KMS-11 (cell line): ENCODE measurements around the gene AGPS.

Experiments
- H2AFZ ChIP-seq: fragments of 200-600 bp; sonication (generic); 2 replicates; pipeline ENCODE4 v1.6.1; 2016; ENCODE audit warnings: antibody characterized with exemption, mixed run types, low read depth
- H3K27ac ChIP-seq: fragments of 200-600 bp; sonication (generic); 2 replicates; pipeline ENCODE4 v1.6.1; 2016; ENCODE audit warnings: mild to moderate bottlenecking, mixed run types
- H3K27me3 ChIP-seq: fragments of 200-600 bp; sonication (generic); 2 replicates; pipeline ENCODE4 v1.6.1; 2017; ENCODE audit warnings: mild to moderate bottlenecking, low read depth, mixed run types, moderate library complexity; ENCODE audit not compliant: insufficient read depth
- H3K36me3 ChIP-seq: fragments of 200-600 bp; sonication (generic); 2 replicates; pipeline ENCODE4 v1.6.1; 2017; ENCODE audit warnings: mild to moderate bottlenecking, mixed run types; ENCODE audit not compliant: insufficient read depth
- H3K4me1 ChIP-seq: fragments of 200-600 bp; sonication (generic); 2 replicates; pipeline ENCODE4 v1.6.1; 2016; ENCODE audit warnings: mild to moderate bottlenecking, low read depth, mixed run types; ENCODE audit not compliant: poor library complexity, severe bottlenecking
- H3K4me2 ChIP-seq: fragments of 200-600 bp; sonication (generic); 2 replicates; pipeline ENCODE4 v1.7.0; 2016; ENCODE audit warnings: mild to moderate bottlenecking, mixed run types
- H3K4me3 ChIP-seq: fragments of 200-600 bp; sonication (generic); IDR thresholded peaks from 2 replicates; pipeline ENCODE4 v1.6.1; 2017; ENCODE audit warnings: low read depth, low read length, mixed read lengths; ENCODE audit not compliant: insufficient read depth
- H3K79me2 ChIP-seq: fragments of 200-600 bp; sonication (generic); 2 replicates; pipeline ENCODE4 v1.6.1; 2016; ENCODE audit warnings: low read depth, mixed run types; ENCODE audit not compliant: insufficient read depth
- H3K9ac ChIP-seq: fragments of 200-600 bp; sonication (generic); 2 replicates; pipeline ENCODE4 v1.6.1; 2016; ENCODE audit warnings: mild to moderate bottlenecking, mixed run types
- H4K20me1 ChIP-seq: fragments of 200-600 bp; sonication (generic); 2 replicates; pipeline ENCODE4 v1.6.1; 2016; ENCODE audit warnings: mild to moderate bottlenecking, mixed run types; ENCODE audit not compliant: insufficient read depth
- TF ChIP-seq, protein P1 (sequence below): fragments of 200-600 bp; sonication (generic); conservative IDR thresholded peaks from 2 replicates; pipeline ENCODE4 v1.6.1; 2017; ENCODE audit warnings: low read depth, mild to moderate bottlenecking, antibody characterized with exemption, low read length, moderate library complexity, mixed read lengths

AGPS gene

DNA sequence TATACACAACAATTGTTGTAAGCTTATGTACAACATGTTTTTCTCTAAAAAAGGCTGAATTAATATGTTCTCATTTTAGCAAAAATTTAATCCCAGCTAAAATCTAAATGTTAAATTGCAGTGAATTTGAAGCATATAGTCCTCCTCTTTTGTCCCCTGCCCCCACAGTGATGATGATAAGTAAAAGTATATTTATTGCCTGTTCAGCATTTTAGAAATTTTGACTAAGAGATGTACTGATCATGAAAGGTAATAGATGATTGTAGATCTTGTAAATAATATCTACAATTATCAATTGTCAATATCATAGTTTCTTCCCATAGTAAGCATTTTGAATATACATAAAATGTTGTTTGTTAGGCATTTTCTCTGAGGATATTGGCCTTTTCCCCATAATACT is 113.9 kb downstream of the AGPS start:
- Histone ChIP-seq H4K20me1 (no peaks in the 10 kb centered on the region), H3K27me3 (no peaks in the 10 kb centered on the region), H2AFZ (no peak overlapping the region), H3K4me1 (no peaks in the 10 kb centered on the region), H3K4me2 (no peak overlapping the region), H3K27ac (no peak overlapping the region), H3K36me3 (no peaks in the 10 kb centered on the region), H3K9ac (no peak overlapping the region), H3K79me2 (no peaks in the 10 kb centered on the region), H3K4me3 (no peak overlapping the region)
- TF ChIP-seq, protein P1, sequence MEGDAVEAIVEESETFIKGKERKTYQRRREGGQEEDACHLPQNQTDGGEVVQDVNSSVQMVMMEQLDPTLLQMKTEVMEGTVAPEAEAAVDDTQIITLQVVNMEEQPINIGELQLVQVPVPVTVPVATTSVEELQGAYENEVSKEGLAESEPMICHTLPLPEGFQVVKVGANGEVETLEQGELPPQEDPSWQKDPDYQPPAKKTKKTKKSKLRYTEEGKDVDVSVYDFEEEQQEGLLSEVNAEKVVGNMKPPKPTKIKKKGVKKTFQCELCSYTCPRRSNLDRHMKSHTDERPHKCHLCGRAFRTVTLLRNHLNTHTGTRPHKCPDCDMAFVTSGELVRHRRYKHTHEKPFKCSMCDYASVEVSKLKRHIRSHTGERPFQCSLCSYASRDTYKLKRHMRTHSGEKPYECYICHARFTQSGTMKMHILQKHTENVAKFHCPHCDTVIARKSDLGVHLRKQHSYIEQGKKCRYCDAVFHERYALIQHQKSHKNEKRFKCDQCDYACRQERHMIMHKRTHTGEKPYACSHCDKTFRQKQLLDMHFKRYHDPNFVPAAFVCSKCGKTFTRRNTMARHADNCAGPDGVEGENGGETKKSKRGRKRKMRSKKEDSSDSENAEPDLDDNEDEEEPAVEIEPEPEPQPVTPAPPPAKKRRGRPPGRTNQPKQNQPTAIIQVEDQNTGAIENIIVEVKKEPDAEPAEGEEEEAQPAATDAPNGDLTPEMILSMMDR: no peak

DNA sequence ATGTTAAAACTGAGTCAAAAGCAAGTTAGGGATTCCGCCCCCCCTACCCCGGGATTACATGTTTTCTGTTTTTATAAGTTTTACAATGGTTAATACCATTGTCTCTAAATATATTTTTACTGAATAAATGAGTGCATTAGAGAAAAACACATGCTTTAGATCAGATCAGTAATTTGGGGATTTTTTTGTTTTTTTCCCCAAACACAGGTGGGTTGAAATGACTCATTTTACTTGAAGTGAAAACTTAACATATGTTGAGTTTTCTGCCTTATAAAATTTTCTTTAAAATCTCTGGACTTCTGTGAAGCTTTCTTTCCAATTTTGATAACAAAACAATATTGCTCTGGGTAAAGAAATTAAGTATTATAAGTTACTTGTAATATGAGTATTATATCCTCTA is 114.4 kb downstream of the AGPS start:
- H3K9ac ChIP-seq: no peak overlapping the region
- no peaks in the 10 kb centered on the region for H3K36me3 ChIP-seq
- no peaks in the 10 kb centered on the region for H3K4me1 ChIP-seq
- H4K20me1 ChIP-seq: no peaks in the 10 kb centered on the region
- no peak overlapping the region for H2AFZ ChIP-seq
- no peak overlapping the region for H3K4me3 ChIP-seq
- H3K27ac ChIP-seq: no peak overlapping the region
- H3K4me2 ChIP-seq: no peak overlapping the region
- TF ChIP-seq, protein P1: no peak
- H3K27me3 ChIP-seq: no peaks in the 10 kb centered on the region
- no peaks in the 10 kb centered on the region for H3K79me2 ChIP-seq

DNA sequence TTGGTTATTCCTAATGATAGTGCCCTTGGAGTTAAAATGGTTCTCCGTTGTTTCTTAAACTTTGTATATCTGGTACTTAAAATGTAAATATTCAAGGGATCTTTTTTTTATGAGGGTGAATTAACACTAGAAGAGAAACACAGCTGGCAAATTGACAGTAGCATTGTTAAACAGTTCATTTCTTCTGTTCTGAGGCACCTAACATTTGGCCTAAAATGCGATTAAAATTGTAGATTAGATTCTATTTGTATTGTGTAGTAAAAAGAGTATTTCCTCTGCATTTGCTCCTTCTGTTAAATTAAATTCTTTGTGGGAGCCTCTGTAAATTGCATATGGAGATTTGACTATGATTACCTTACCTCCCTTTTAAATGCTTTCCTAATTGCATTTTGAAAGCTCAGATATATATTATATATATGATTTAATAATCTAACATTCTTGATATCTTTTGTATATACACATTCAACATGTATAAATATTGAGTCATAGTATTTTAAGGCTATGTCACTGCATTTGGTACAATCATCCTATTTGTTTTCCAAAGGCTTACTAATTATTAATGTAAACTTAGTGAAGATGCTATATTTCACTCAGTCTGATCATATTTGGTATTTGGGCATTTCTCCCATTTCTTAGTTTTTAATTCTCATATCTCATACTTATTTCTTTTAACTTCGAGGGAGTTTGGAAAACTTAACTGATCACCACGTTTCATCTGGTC is 124.4 kb downstream of the AGPS start:
- TF ChIP-seq, protein P1: no peak
- no peaks in the 10 kb centered on the region for H3K79me2 ChIP-seq
- H3K36me3 ChIP-seq: no peaks in the 10 kb centered on the region
- H4K20me1 ChIP-seq: no peaks in the 10 kb centered on the region
- H3K4me1 ChIP-seq: no peaks in the 10 kb centered on the region
- H3K9ac ChIP-seq: no peak overlapping the region
- no peak overlapping the region for H3K4me2 ChIP-seq
- no peak overlapping the region for H3K27ac ChIP-seq
- no peak overlapping the region for H3K4me3 ChIP-seq
- no peak overlapping the region for H2AFZ ChIP-seq
- H3K27me3 ChIP-seq: no peaks in the 10 kb centered on the region

DNA sequence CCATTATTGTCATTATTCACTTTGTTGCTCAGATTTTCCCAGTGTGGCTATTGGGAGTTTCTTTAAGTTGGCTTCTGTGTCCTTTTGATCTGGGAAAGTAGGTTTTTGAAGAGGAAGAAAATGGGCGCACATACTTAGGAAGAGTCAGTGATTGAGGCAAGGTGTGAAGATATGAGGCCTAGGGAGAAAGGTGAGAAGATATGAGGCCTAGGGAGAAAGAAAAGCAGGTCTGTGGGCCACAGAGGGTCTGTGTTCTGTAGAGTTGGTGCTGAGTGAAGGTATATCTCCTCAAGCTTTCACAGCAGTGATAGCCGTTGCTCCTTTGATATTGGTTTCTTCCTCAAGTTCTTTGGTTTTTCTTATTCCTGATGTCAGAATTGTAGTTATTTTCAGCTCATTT is 126.2 kb downstream of the AGPS start:
- no peaks in the 10 kb centered on the region for H3K4me1 ChIP-seq
- H4K20me1 ChIP-seq: no peaks in the 10 kb centered on the region
- TF ChIP-seq, protein P1: no peak
- no peaks in the 10 kb centered on the region for H3K36me3 ChIP-seq
- H3K79me2 ChIP-seq: no peaks in the 10 kb centered on the region
- no peak overlapping the region for H3K9ac ChIP-seq
- H3K4me2 ChIP-seq: no peak overlapping the region
- no peak overlapping the region for H2AFZ ChIP-seq
- H3K4me3 ChIP-seq: no peak overlapping the region
- no peaks in the 10 kb centered on the region for H3K27me3 ChIP-seq
- no peak overlapping the region for H3K27ac ChIP-seq
